ENCODE measurements around the gene ANKS1A. TPM values are rescaled to one million over a fixed set of nuclear protein-coding genes. Genes with fewer than 3 reads are reported as not detected.

The ANKS1A gene
- total and polyA plus RNA-seq, 2 experiments from 2014 or later = 12.1 to 31.9 TPM

GRCh38 chr6:35068644-35069043 is 179.6 kb downstream of the ANKS1A start:
- no peaks in the 10 kb centered on the region for H4K20me1 ChIP-seq (replicated peaks; ENCODE audit: insufficient read depth)
- no peak overlapping the region for H2AFZ ChIP-seq
- Mint-ChIP-seq H3K4me3 (no peak overlapping the region), H3K9me3 (no peaks in the 10 kb centered on the region), H3K27me3 (ENCODE audit: insufficient read depth, low read depth, poor library complexity) (peaks cover 16% of the 10 kb centered on the region), H3K36me3 (ENCODE audit: low read depth) (peaks cover 13% of the 10 kb centered on the region; the same call in 2 of the 3 replicates), H3K27ac (peak overlapping the region; percentile 61), H3K4me1 (peaks cover 59% of the 10 kb centered on the region)
- H3K4me1 ChIP-seq (ENCODE audit: insufficient read depth) = peaks cover 26% of the 10 kb centered on the region
- no peak for DNase-seq (ENCODE audit: low spot score)
- H3K4me2 ChIP-seq = no peak overlapping the region
- no peaks in the 10 kb centered on the region for H3K27me3 ChIP-seq (ENCODE audit: insufficient read depth)
- H3K9me2 ChIP-seq (ENCODE audit: insufficient read depth) = no peaks in the 10 kb centered on the region
- no peak for TF ChIP-seq ZNF331 (CRISPR knock-in tag; IDR thresholded peaks at IDR 0.05; ENCODE audit: low read depth)
- no peak for TF ChIP-seq EZH2phosphoT487 (IDR thresholded peaks at IDR 0.05; ENCODE audit: unreplicated experiment)
- TF ChIP-seq CTCF (conservative IDR thresholded peaks at IDR 0.05; ENCODE audit: low read depth in 2 of 2) = no peak
- TF ChIP-seq JUNB (IDR thresholded peaks at IDR 0.05; ENCODE audit: unreplicated experiment) = no peak
- TF ChIP-seq EZH2 (IDR thresholded peaks at IDR 0.05; ENCODE audit: low read depth, unreplicated experiment) = no peak
- no peak for TF ChIP-seq CREB1 (CRISPR knock-in tag; IDR thresholded peaks at IDR 0.05; ENCODE audit: low read depth)
- TF ChIP-seq, protein P1, sequence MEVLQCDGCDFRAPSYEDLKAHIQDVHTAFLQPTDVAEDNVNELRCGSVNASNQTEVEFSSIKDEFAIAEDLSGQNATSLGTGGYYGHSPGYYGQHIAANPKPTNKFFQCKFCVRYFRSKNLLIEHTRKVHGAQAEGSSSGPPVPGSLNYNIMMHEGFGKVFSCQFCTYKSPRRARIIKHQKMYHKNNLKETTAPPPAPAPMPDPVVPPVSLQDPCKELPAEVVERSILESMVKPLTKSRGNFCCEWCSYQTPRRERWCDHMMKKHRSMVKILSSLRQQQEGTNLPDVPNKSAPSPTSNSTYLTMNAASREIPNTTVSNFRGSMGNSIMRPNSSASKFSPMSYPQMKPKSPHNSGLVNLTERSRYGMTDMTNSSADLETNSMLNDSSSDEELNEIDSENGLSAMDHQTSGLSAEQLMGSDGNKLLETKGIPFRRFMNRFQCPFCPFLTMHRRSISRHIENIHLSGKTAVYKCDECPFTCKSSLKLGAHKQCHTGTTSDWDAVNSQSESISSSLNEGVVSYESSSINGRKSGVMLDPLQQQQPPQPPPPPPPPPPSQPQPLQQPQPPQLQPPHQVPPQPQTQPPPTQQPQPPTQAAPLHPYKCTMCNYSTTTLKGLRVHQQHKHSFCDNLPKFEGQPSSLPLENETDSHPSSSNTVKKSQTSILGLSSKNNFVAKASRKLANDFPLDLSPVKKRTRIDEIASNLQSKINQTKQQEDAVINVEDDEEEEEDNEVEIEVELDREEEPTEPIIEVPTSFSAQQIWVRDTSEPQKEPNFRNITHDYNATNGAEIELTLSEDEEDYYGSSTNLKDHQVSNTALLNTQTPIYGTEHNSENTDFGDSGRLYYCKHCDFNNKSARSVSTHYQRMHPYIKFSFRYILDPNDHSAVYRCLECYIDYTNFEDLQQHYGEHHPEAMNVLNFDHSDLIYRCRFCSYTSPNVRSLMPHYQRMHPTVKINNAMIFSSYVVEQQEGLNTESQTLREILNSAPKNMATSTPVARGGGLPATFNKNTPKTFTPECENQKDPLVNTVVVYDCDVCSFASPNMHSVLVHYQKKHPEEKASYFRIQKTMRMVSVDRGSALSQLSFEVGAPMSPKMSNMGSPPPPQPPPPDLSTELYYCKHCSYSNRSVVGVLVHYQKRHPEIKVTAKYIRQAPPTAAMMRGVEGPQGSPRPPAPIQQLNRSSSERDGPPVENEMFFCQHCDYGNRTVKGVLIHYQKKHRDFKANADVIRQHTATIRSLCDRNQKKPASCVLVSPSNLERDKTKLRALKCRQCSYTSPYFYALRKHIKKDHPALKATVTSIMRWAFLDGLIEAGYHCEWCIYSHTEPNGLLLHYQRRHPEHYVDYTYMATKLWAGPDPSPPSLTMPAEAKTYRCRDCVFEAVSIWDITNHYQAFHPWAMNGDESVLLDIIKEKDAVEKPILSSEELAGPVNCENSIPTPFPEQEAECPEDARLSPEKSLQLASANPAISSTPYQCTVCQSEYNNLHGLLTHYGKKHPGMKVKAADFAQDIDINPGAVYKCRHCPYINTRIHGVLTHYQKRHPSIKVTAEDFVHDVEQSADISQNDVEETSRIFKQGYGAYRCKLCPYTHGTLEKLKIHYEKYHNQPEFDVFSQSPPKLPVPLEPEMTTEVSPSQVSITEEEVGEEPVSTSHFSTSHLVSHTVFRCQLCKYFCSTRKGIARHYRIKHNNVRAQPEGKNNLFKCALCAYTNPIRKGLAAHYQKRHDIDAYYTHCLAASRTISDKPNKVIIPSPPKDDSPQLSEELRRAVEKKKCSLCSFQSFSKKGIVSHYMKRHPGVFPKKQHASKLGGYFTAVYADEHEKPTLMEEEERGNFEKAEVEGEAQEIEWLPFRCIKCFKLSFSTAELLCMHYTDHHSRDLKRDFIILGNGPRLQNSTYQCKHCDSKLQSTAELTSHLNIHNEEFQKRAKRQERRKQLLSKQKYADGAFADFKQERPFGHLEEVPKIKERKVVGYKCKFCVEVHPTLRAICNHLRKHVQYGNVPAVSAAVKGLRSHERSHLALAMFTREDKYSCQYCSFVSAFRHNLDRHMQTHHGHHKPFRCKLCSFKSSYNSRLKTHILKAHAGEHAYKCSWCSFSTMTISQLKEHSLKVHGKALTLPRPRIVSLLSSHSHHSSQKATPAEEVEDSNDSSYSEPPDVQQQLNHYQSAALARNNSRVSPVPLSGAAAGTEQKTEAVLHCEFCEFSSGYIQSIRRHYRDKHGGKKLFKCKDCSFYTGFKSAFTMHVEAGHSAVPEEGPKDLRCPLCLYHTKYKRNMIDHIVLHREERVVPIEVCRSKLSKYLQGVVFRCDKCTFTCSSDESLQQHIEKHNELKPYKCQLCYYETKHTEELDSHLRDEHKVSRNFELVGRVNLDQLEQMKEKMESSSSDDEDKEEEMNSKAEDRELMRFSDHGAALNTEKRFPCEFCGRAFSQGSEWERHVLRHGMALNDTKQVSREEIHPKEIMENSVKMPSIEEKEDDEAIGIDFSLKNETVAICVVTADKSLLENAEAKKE (CRISPR knock-in tag; IDR thresholded peaks at IDR 0.05) = no peak
- TF ChIP-seq POLR2AphosphoS5 (IDR thresholded peaks at IDR 0.05; ENCODE audit: low read depth) = no peak
- no peak for TF ChIP-seq ETS1 (IDR thresholded peaks at IDR 0.05)
- no peak for ATAC-seq
- no peak overlapping the region for H3K4me3 ChIP-seq
- no peaks in the 10 kb centered on the region for H3F3A ChIP-seq (replicated peaks; ENCODE audit: low read depth)
- 0 out of 2 replicates have a peak overlapping the region, but pooled peaks have one; percentile 26 for H3K27ac ChIP-seq (ENCODE audit: low read depth)
- H3K79me2 ChIP-seq (replicated peaks; ENCODE audit: insufficient read depth) = no peaks in the 10 kb centered on the region
- no peaks in the 10 kb centered on the region for H3K36me3 ChIP-seq (ENCODE audit: insufficient read depth)

Measured in GM23338 (cell line).